A673 (cell line): ENCODE measurements around the gene IGF2.

Experiments
- EZH2 ChIP-seq: fragments of 200-600 bp; sonication (generic); IDR thresholded peaks from 2 replicates; pipeline ENCODE4 v1.6.1; 2017; ENCODE audit warnings: borderline replicate concordance, low read depth, mild to moderate bottlenecking, mixed read lengths, antibody characterized with exemption, low read length; ENCODE audit not compliant: poor library complexity, severe bottlenecking
- TF ChIP-seq, protein P1 (sequence below): fragments of 300-800, 200-600 bp; sonication (generic); conservative IDR thresholded peaks from 2 replicates; pipeline ENCODE4 v1.5.1; 2017; ENCODE audit warnings: low read depth, mild to moderate bottlenecking, antibody characterized with exemption, low read length, moderate library complexity, mixed read lengths

GRCh38 chr11:2160736-2161259 is 21.6 kb upstream of the IGF2 start, which contains the start of gene INS:
- TF ChIP-seq, protein P1, sequence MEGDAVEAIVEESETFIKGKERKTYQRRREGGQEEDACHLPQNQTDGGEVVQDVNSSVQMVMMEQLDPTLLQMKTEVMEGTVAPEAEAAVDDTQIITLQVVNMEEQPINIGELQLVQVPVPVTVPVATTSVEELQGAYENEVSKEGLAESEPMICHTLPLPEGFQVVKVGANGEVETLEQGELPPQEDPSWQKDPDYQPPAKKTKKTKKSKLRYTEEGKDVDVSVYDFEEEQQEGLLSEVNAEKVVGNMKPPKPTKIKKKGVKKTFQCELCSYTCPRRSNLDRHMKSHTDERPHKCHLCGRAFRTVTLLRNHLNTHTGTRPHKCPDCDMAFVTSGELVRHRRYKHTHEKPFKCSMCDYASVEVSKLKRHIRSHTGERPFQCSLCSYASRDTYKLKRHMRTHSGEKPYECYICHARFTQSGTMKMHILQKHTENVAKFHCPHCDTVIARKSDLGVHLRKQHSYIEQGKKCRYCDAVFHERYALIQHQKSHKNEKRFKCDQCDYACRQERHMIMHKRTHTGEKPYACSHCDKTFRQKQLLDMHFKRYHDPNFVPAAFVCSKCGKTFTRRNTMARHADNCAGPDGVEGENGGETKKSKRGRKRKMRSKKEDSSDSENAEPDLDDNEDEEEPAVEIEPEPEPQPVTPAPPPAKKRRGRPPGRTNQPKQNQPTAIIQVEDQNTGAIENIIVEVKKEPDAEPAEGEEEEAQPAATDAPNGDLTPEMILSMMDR, result no peak
- TF ChIP-seq EZH2, result no peak
